M059J (cell line): Measurements from ENCODE around the gene COA6. TPM values are rescaled to one million over a fixed set of nuclear protein-coding genes. Genes with fewer than 3 reads are reported as not detected.
"Not testable (repeated sequence)": the region's sequence is repeated elsewhere in the genome, so short reads cannot be mapped to it uniquely, and the experiment has no call there.

Source experiments
- DNase-seq: peaks from one replicate; pipeline ENCODE4 v3.0.0-alpha.2; 2012; ENCODE audit warnings: low read depth
- total RNA-seq: library from RNA; depleted of rRNA; stranded (reverse); fragments of >200 nt; shearing (Covaris generic); gene quantifications from 2 replicates; pipeline ENCODE4 v1.2.3, GENCODE V29; 2014; rRNA removed

Gene COA6, protein sequence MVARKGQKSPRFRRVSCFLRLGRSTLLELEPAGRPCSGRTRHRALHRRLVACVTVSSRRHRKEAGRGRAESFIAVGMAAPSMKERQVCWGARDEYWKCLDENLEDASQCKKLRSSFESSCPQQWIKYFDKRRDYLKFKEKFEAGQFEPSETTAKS
- 40.1 and 63.8 TPM in 2 replicates for total RNA-seq

- peak; percentile 96 for DNase-seq
These were observed at the start of gene COA6 for GRCh38 chr1:234373064-234373958. Gene COA6 (plus strand): TSS chr1:234373456. CDS start chr1:234373467, 11 bp downstream.

- DNase-seq, result no peak
These were observed 48.4 kb upstream of the COA6 start for GRCh38 chr1:234324821-234325220.

DNA sequence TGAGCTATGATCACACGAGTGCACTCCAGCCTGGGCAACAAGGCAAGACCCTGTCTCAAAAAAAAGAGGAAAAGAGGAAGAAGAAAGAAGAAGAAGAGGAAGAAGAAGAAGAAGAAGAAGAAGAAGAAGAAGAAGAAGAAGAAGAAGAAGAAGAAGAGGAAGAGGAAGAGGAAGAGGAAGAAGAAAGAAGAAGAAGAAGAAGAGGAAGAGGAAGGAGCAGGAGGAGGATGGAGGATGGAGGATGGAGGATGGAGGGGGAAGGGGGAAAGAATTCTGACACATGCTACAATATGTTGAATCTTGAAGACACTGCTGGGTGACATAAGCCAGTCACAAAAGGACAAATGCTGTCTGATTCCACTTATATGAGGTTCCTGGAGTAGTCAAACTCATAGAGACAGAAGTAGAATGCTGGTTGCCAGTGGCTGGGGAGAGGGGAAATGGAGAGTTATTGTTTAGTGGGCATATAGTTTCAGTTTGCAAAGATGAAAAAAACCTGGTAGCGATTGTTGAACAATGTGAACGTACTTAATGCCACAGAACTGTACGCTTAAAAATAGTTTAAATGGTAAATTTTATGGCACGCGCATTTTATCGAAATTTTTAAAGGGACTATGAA lies 47.3 kb upstream of the COA6 start:
- DNase-seq, result no peak

- DNase-seq, result peak; percentile 57
These were observed 46.5 kb upstream of the COA6 start for GRCh38 chr1:234326497-234327366.

DNA sequence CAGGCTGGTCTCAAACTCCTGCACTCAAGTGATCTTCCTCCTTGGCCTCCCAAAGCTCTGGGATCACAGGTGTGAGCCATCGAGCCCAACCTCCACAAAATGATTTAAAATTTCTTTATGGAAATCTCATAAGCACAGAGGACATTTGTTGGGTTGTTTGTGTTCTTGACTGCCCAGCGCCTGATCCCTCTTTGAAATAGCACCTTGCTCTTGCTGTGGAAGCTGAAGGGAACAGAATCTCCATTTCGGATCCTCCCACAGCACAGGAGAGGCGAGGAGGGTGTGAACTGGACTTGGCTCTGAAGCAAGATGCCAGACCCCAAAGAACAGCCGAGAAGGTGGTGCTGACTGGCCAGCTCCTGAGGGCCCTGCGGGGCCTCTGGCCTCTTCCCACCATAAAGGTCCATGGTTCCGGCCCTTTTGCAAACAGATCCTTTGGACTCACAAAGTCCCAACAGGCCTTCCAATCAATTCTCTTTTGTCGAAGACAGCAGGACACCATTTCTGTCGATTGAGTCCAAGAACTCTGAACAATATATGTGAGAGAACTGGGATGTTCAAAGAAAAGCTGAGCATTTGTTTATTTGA lies 45.6 kb upstream of the COA6 start:
- DNase-seq, result no peak

- peak; percentile 21 for DNase-seq
These were observed 42.4 kb upstream of the COA6 start for GRCh38 chr1:234330843-234331215.

GRCh38 chr1:234331507-234331906 lies 41.7 kb upstream of the COA6 start:
- DNase-seq, result no peak

DNA sequence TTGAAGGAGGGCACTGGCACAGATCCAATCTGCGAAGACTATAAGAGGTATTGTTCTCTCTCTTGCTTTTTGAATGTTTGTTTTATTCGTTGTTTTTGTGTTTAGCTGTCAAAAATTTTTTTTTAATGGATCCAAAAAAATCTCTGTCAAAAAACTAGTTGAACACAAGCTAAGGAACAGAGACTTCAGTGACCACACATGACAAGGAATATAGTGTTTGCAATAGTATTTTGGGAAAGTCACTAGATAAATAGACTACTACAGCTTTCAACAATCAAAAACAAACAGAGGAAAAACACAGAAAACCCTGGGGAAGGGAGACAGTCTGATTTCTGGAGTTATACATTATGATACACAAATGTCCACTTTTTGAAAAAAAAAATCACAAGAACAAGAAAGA lies 36.9 kb upstream of the COA6 start:
- no peak for DNase-seq

GRCh38 chr1:234337233-234337632 lies 36.0 kb upstream of the COA6 start:
- DNase-seq, result no peak

- no peak for DNase-seq
These were observed 32.7 kb upstream of the COA6 start for GRCh38 chr1:234340528-234340927.

- DNase-seq, result no peak
These were observed 30.5 kb upstream of the COA6 start for GRCh38 chr1:234342774-234343173.

DNA sequence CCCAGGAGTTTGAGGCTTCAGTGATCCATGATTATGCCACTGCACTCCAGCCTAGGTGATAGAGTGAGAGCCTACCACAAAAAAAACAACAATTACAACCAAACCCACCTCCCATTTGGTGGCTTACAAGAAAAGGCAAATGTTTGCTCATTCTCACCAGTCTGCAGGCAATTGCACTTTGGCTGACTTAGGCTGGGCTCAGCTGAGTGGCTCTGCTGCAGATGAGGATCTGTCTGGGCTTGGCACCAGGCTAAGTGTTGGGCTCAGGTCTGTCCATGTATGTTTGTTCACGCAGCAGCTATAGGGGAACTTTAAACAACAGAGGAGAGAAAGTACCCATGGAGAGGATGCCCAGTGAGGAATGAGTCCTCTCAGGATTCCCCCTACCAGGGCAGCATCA lies 28.0 kb upstream of the COA6 start:
- no peak for DNase-seq

DNA sequence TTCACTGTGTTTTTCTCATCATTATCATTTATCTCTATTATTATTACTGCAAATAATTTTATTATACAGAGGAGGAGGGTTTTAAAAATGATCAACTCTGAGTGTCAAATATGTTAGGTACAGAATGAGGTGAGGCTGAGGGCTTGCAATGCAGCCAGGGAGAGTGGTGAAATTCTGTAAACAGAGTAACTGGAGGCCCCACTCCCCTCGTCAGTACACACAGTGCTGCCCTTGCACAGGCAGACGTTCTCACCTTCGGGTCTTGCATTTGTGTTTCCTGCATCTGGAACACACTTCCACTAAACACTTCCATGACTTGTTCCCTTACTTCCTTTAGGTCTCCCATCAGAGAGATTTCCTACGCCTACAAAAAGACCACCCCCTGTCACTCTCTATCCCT lies 24.3 kb upstream of the COA6 start:
- DNase-seq, result no peak

DNA sequence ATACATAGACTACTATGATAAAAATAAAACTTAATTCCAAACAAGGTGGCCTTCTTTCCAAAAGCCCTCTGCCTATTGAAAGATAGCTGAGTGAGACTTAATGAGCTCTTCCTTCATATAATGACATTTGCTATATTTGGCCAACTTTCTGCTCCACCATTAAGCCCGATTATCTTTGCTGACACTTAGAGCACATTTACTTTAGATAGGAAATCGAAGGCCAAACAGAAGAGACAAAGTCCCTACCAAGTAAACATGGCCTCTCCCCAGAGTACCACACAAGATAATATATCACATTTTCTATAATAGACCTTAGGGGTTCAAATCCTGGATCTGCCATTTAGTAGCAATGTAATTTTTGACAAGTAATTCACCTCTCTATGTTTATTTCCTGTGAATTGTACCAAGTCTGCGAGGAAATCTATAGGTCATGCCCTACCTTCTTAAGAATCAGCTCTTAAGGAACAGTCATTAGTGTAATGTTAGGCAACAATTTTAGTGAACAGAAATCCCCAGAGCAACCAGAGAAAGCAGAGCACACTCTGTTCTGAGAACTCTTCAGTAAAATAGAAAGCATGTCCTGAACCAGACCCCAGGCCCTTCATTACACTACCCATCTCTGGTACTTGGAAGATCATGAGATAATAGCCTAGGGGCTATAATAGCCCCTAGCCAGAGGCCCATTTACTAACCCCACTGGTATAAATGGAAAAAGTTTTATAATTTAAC lies 17.3 kb upstream of the COA6 start:
- no peak for DNase-seq

DNA sequence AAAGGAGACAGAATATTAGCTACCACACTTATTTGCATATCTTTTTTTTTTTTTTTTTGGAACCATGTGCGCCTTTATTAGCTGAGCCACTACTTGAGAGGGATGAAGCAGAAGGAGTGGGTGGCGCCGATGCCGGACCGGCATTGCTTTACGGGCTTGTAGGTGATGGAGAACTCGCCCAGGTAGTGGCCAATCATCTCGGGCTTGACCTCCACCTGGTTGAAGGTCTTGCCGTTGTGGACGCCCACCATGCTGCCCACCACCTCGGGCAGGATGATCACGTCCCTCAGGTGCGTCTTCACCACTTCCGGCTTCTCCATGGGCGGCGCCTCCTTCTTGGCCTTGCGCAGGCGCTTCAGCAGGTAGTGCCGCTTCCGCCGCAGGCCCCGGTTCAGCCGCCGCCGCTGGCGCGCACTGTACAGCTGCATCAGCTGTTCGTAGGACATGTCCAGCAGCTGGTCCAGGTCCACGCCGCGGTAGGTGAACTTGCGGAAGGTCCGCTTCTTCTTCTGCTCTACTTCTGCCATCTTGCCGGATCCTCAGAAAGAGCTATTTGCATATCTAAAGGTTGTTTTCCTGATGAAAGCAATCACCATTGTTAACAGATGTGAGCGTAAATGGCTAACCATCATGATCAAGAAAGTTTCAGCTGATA lies 16.5 kb upstream of the COA6 start:
- not testable (repeated sequence) for DNase-seq

GRCh38 chr1:234357831-234358230 lies 15.4 kb upstream of the COA6 start:
- no peak for DNase-seq

GRCh38 chr1:234361102-234361603 lies 12.1 kb upstream of the COA6 start:
- no peak for DNase-seq

- no peak for DNase-seq
These were observed 10.7 kb upstream of the COA6 start for GRCh38 chr1:234362558-234362957.

GRCh38 chr1:234368320-234369032 lies 4.8 kb upstream of the COA6 start:
- peak; percentile 20 for DNase-seq
